HG02678 (cell line): ENCODE data around the gene EIF2AK3.

ENCODE experiments used
- ATAC-seq: cut with Tn5 transposase; IDR thresholded peaks from one replicate; pipeline ENCODE4 v1.9.1; 2021; ENCODE audit warnings: mild to moderate bottlenecking, moderate library complexity; ENCODE audit not compliant: unreplicated experiment

The EIF2AK3 gene

GRCh38 chr2:88545118-88545517 lies 82.1 kb downstream of the EIF2AK3 start:
- ATAC-seq: no peak

- no peak for ATAC-seq
Observed at GRCh38 chr2:88543541-88544057, 83.7 kb downstream of the EIF2AK3 start.

- ATAC-seq: no peak
Observed at GRCh38 chr2:88542668-88543067, 84.6 kb downstream of the EIF2AK3 start.

- ATAC-seq: no peak
Observed at GRCh38 chr2:88540346-88540745, 86.9 kb downstream of the EIF2AK3 start.

- ATAC-seq: no peak
Observed at GRCh38 chr2:88538362-88538917, 88.8 kb downstream of the EIF2AK3 start.

GRCh38 chr2:88537640-88538039 lies 89.6 kb downstream of the EIF2AK3 start:
- no peak for ATAC-seq

GRCh38 chr2:88530081-88530480 lies 97.2 kb downstream of the EIF2AK3 start:
- ATAC-seq: no peak

- ATAC-seq: no peak
Observed at GRCh38 chr2:88521445-88522073, 105.7 kb downstream of the EIF2AK3 start.

- no peak for ATAC-seq
Observed at GRCh38 chr2:88517759-88518201, 109.5 kb downstream of the EIF2AK3 start.
